HepG2 (cell line): ENCODE measurements around the gene SLC22A23. TPM values are rescaled to one million over a fixed set of nuclear protein-coding genes. Genes with fewer than 3 reads are reported as not detected.
A peak's percentile ranks its signal among the peaks of the same experiment; 100 is the strongest.

ENCODE experiments used
- ARID4A ChIP-seq: sonication (generic); formaldehyde crosslinking; IDR thresholded peaks from 2 replicates; pipeline ENCODE4 v1.5.0; 2020; ENCODE audit warnings: mild to moderate bottlenecking, missing genetic modification reagents, borderline replicate concordance
- ATM ChIP-seq: fragments of 450-650 bp; IDR thresholded peaks from 2 replicates; pipeline ENCODE4 v1.7.1; 2017; ENCODE audit warnings: mild to moderate bottlenecking, borderline replicate concordance
- EEA1 ChIP-seq: sonication (generic); formaldehyde crosslinking; IDR thresholded peaks from 2 replicates; pipeline ENCODE4 v1.5.1; 2020; ENCODE audit warnings: mild to moderate bottlenecking, missing genetic modification reagents, borderline replicate concordance
- HDAC2 ChIP-seq: sonication (generic); formaldehyde crosslinking; IDR thresholded peaks from 2 replicates; pipeline ENCODE4 v1.4.0; 2020; ENCODE audit warnings: missing genetic modification reagents
- IKZF4 ChIP-seq: sonication (generic); formaldehyde crosslinking; IDR thresholded peaks from 2 replicates; pipeline ENCODE4 v1.5.1; 2020; ENCODE audit warnings: borderline replicate concordance, mild to moderate bottlenecking, low read depth, missing genetic modification reagents; ENCODE audit errors: not compliant biosample characterization
- NR2F6 ChIP-seq, 2 experiments: IDR thresholded peaks; 2 replicates each; pipeline ENCODE4 v1.6.1; 2016; ENCODE audit warnings: antibody characterized with exemption in 1 of 2, mild to moderate bottlenecking in 1 of 2
- NR3C1 ChIP-seq: sonication (generic); formaldehyde crosslinking; IDR thresholded peaks from 2 replicates; pipeline ENCODE4 v1.4.0; 2020; ENCODE audit warnings: missing genetic modification reagents
- NRL ChIP-seq: sonication (generic); formaldehyde crosslinking; IDR thresholded peaks from 2 replicates; pipeline ENCODE4 v1.5.0; 2020; ENCODE audit warnings: missing genetic modification reagents, mild to moderate bottlenecking, moderate library complexity, borderline replicate concordance
- SMARCC2 ChIP-seq: fragments of 450-650 bp; IDR thresholded peaks from 2 replicates; pipeline ENCODE4 v1.6.1; 2017; ENCODE audit warnings: antibody characterized with exemption, mild to moderate bottlenecking
- SMARCE1 ChIP-seq: fragments of 450-650 bp; IDR thresholded peaks from 2 replicates; pipeline ENCODE4 v1.6.1; 2017; ENCODE audit warnings: borderline replicate concordance
- SOX6 ChIP-seq, 2 experiments: fragments of 450-650 bp in 1 of 2; sonication (generic) in 1 of 2; formaldehyde crosslinking in 1 of 2; IDR thresholded peaks; 2 replicates each; pipeline versions ENCODE4 v1.4.0 to v1.6.1; 2017 to 2020; ENCODE audit warnings: antibody characterized with exemption in 1 of 2, mild to moderate bottlenecking in 1 of 2, missing genetic modification reagents in 1 of 2
- TEF ChIP-seq: sonication (generic); formaldehyde crosslinking; IDR thresholded peaks from 2 replicates; pipeline ENCODE4 v1.5.0; 2020; ENCODE audit warnings: missing genetic modification reagents
- THAP7 ChIP-seq: sonication (generic); formaldehyde crosslinking; IDR thresholded peaks from 2 replicates; pipeline ENCODE4 v1.8.1; 2023; ENCODE audit warnings: mild to moderate bottlenecking, missing genetic modification reagents
- THYN1 ChIP-seq: sonication (generic); formaldehyde crosslinking; IDR thresholded peaks from 2 replicates; pipeline ENCODE4 v1.8.1; 2023; ENCODE audit warnings: low read depth, mild to moderate bottlenecking, moderate library complexity, missing genetic modification reagents, borderline replicate concordance
- ZBTB44 ChIP-seq: sonication (generic); formaldehyde crosslinking; IDR thresholded peaks from 2 replicates; pipeline ENCODE4 v1.4.0; 2020; ENCODE audit warnings: missing genetic modification reagents
- ZBTB7B ChIP-seq: sonication (generic); formaldehyde crosslinking; IDR thresholded peaks from 2 replicates; pipeline ENCODE4 v1.4.0; 2020; ENCODE audit warnings: missing genetic modification reagents
- ZFP36L2 ChIP-seq: sonication (generic); formaldehyde crosslinking; IDR thresholded peaks from 2 replicates; pipeline ENCODE4 v1.4.0; 2020; ENCODE audit warnings: missing genetic modification reagents
- ZKSCAN8 ChIP-seq: IDR thresholded peaks from 2 replicates; pipeline ENCODE4 v1.6.1; 2016; ENCODE audit warnings: borderline replicate concordance, missing genetic modification reagents, missing compliant biosample characterization
- ZNF326 ChIP-seq: sonication (generic); formaldehyde crosslinking; IDR thresholded peaks from 2 replicates; pipeline ENCODE4 v1.4.0; 2020; ENCODE audit warnings: missing genetic modification reagents, borderline replicate concordance
- ZNF460 ChIP-seq: sonication (generic); formaldehyde crosslinking; IDR thresholded peaks from 2 replicates; pipeline ENCODE4 v1.5.1; 2020; ENCODE audit warnings: missing genetic modification reagents, mild to moderate bottlenecking, borderline replicate concordance
- ZNF644 ChIP-seq: IDR thresholded peaks from 2 replicates; pipeline ENCODE4 v1.6.1; 2016; ENCODE audit warnings: low read depth
- ZNF749 ChIP-seq: sonication (generic); formaldehyde crosslinking; IDR thresholded peaks from 2 replicates; pipeline ENCODE4 v1.8.0; 2022; ENCODE audit warnings: mild to moderate bottlenecking, missing genetic modification reagents, moderate library complexity, borderline replicate concordance
- ZNF878 ChIP-seq: sonication (generic); formaldehyde crosslinking; IDR thresholded peaks from 2 replicates; pipeline ENCODE4 v1.8.1; 2023; ENCODE audit warnings: mild to moderate bottlenecking, missing genetic modification reagents, moderate library complexity
- polyA plus RNA-seq, 8 experiments: library from polyadenylated mRNA; depleted of rRNA in 3 of 8; stranded (reverse) in 7 of 8; unstranded in 1 of 8; fragments of >200 nt; fragmentation: Illumina TruSeq in 4 of 8; extraction: Trizol in 4 of 8; gene quantifications; 2 replicates each; pipeline versions ENCODE4 v1.2.1 to v1.2.3, GENCODE V29; 2011 to 2016; ENCODE audit warnings: low read depth in 4 of 8, missing spikeins in 1 of 8, mixed read lengths in 1 of 8; ENCODE audit not compliant: insufficient read depth in 1 of 8
- total RNA-seq, 5 experiments: library from RNA; depleted of rRNA; stranded (reverse); fragments of >200 nt; fragmentation: Illumina TruSeq; extraction: Trizol; gene quantifications; 2 replicates each; pipeline ENCODE4 v1.2.3, GENCODE V29; 2016; ENCODE audit warnings: low read depth in 1 of 5

The SLC22A23 gene
- total and polyA plus RNA-seq, 2 of the 13 experiments (the other 11 are each of a cell fraction or from before 2014, with no cell fraction given), result 11.8 to 17.5 TPM

- TF ChIP-seq ZNF460 (no peak), ZBTB7B (CRISPR knock-in tag) (no peak), ZKSCAN8 (CRISPR knock-in tag) (no peak), ZNF644 (CRISPR knock-in tag) (peak; percentile 12; the same call in 1 of the 2 replicates), THYN1 (no peak), ZNF749 (CRISPR knock-in tag) (no peak), ATM (no peak), HDAC2 (CRISPR knock-in tag) (peak; percentile 61), SMARCC2 (no peak), ZNF878 (CRISPR knock-in tag) (no peak), NR3C1 (CRISPR knock-in tag) (no peak), NR2F6 (IDR thresholded peaks at IDR 0.05) (no peak), NR2F6 (CRISPR knock-in tag; IDR thresholded peaks at IDR 0.05) (peak; percentile 48; the same call in 1 of the 2 replicates), EEA1 (no peak), THAP7 (no peak), SOX6 (IDR thresholded peaks at IDR 0.05) (no peak), SOX6 (CRISPR knock-in tag; IDR thresholded peaks at IDR 0.05) (peak; percentile 43; the same call in 1 of the 2 replicates), ZNF326 (CRISPR knock-in tag) (no peak), TEF (CRISPR knock-in tag) (peak; percentile 75), SMARCE1 (no peak), ARID4A (CRISPR knock-in tag) (no peak; the same call in 1 of the 2 replicates), IKZF4 (CRISPR knock-in tag) (no peak), ZBTB44 (CRISPR knock-in tag) (no peak), ZFP36L2 (CRISPR knock-in tag) (no peak), NRL (CRISPR knock-in tag) (no peak)
Observed at GRCh38 chr6:3379482-3380060, 77.3 kb downstream of the SLC22A23 start (continued).
